HepG2 (cell line): ENCODE measurements around the gene MSL2. TPM values are rescaled to one million over a fixed set of nuclear protein-coding genes. Genes with fewer than 3 reads are reported as not detected.

Source experiments
- FOXP4 ChIP-seq: sonication (generic); formaldehyde crosslinking; IDR thresholded peaks from 2 replicates; pipeline ENCODE4 v1.4.0; 2020; ENCODE audit warnings: missing genetic modification reagents
- RCOR2 ChIP-seq: IDR thresholded peaks from 2 replicates; pipeline ENCODE4 v1.6.1; 2016; ENCODE audit warnings: missing biosample characterization, missing genetic modification reagents
- SAP130 ChIP-seq: IDR thresholded peaks from 2 replicates; pipeline ENCODE4 v1.6.1; 2016; ENCODE audit warnings: low read depth
- ZBTB40 ChIP-seq, 2 experiments: fragments of 450-650 bp in 1 of 2; sonication (generic) in 1 of 2; formaldehyde crosslinking in 1 of 2; IDR thresholded peaks; 2 replicates each; pipeline versions ENCODE4 v1.6.1 to v1.8.0; 2016 to 2022; ENCODE audit warnings: antibody characterized with exemption in 1 of 2, mild to moderate bottlenecking in 1 of 2, missing genetic modification reagents in 1 of 2
- polyA plus RNA-seq, 8 experiments: library from polyadenylated mRNA; depleted of rRNA in 3 of 8; stranded (reverse) in 7 of 8; unstranded in 1 of 8; fragments of >200 nt; fragmentation: Illumina TruSeq in 4 of 8; extraction: Trizol in 4 of 8; gene quantifications; 2 replicates each; pipeline versions ENCODE4 v1.2.1 to v1.2.3, GENCODE V29; 2011 to 2016; ENCODE audit warnings: low read depth in 4 of 8, missing spikeins in 1 of 8, mixed read lengths in 1 of 8; ENCODE audit not compliant: insufficient read depth in 1 of 8
- total RNA-seq, 5 experiments: library from RNA; depleted of rRNA; stranded (reverse); fragments of >200 nt; fragmentation: Illumina TruSeq; extraction: Trizol; gene quantifications; 2 replicates each; pipeline ENCODE4 v1.2.3, GENCODE V29; 2016; ENCODE audit warnings: low read depth in 1 of 5

The MSL2 gene
- total and polyA plus RNA-seq, 2 of the 13 experiments (the other 11 are each of a cell fraction or from before 2014, with no cell fraction given), result 6.9 to 11.7 TPM

- no peak for TF ChIP-seq RCOR2 (CRISPR knock-in tag)
- TF ChIP-seq FOXP4 (CRISPR knock-in tag), result no peak
- TF ChIP-seq SAP130, result no peak
- TF ChIP-seq ZBTB40 (IDR thresholded peaks at IDR 0.05), result no peak
- TF ChIP-seq ZBTB40 (CRISPR knock-in tag; IDR thresholded peaks at IDR 0.05), result no peak
Measured at GRCh38 chr3:136189043-136189442, 7.1 kb downstream of the MSL2 start (continued).
